GM12891 (cell line): ENCODE data around the gene PRR35.

ENCODE experiments used
- PAX5 ChIP-seq: IDR thresholded peaks from 2 replicates; pipeline ENCODE4 v1.6.1; 2011; ENCODE audit warnings: low read length, moderate library complexity, mild to moderate bottlenecking; ENCODE audit not compliant: insufficient read depth, severe bottlenecking
- POLR2A ChIP-seq: IDR thresholded peaks from 2 replicates; pipeline ENCODE4 v1.6.1; 2011; ENCODE audit warnings: low read depth, low read length, control low read depth
- POLR2AphosphoS5 ChIP-seq: IDR thresholded peaks from 2 replicates; pipeline ENCODE4 v1.6.1; 2011; ENCODE audit warnings: low read depth, low read length, control low read depth
- POU2F2 ChIP-seq: IDR thresholded peaks from 2 replicates; pipeline ENCODE4 v1.6.1; 2011; ENCODE audit warnings: low read depth, mild to moderate bottlenecking, control low read depth, low read length, moderate library complexity
- SPI1 ChIP-seq: IDR thresholded peaks from 2 replicates; pipeline ENCODE4 v1.6.1; 2011; ENCODE audit warnings: low read depth, low read length, control low read depth
- TAF1 ChIP-seq: IDR thresholded peaks from 2 replicates; pipeline ENCODE4 v1.6.1; 2011; ENCODE audit warnings: low read depth, low read length, control low read depth

DNA sequence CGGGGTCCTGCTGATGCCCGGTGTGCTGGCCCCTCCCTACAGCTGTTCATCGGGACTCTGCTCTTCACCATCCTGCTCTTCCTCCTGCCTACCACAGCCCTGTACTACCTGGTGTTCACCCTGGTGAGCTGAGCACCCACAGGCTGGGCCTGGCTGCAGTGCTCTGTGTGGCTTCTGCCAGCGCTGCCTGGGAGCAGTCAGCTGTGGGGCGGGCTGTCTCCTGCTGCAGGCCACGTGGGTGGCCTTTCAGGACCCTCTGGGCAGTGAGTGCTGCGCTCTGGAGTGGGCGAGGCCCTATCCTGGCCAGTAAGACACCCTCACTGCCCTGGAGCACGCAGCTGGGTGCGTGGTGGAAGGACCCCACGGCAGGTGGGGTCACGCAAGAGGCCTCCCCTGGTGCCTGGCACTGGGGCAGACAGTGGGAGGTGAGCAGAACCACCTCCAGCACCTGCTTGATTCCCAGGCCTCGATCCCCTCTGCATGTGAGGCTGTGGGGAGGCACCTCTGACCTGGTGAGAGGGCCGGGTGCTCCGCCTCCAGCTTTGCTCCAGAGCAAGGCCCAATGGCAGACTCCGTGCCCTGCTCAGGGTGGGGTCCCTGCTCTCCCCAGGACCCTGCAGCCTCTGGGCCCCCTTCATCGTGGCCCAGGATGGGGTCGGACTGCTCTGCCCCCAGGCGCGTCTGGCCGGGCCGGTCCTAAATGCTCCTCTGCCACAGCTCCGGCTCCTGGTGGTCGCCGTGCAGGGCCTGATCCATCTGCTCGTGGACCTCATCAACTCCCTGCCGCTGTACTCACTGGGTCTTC lies 20.1 kb downstream of the PRR35 start:
- TF ChIP-seq POLR2A (no peak), SPI1 (no peak), POLR2AphosphoS5 (no peak), TAF1 (no peak), POU2F2 (no peak), PAX5 (no peak)
